Testis (tissue), 3 donors: ENCODE results near the gene SLC23A2. TPM values are rescaled to one million over a fixed set of nuclear protein-coding genes. Genes with fewer than 3 reads are reported as not detected.

Experiments
- DNase-seq: peaks from one replicate; pipeline ENCODE4 v3.0.0-alpha.2; 2019
- H3K27ac ChIP-seq, 2 donors: fragments of 200-600 bp; sonication (generic); one replicate each; pipeline ENCODE4 v1.5.1; 2019
- H3K27me3 ChIP-seq: fragments of 200-600 bp; sonication (generic); one replicate; pipeline ENCODE4 v1.5.1; 2019
- H3K36me3 ChIP-seq: fragments of 200-600 bp; sonication (generic); one replicate; pipeline ENCODE4 v1.5.1; 2017; ENCODE audit warnings: low read depth; ENCODE audit errors: missing control alignments
- H3K4me1 ChIP-seq: fragments of 200-600 bp; sonication (generic); one replicate; pipeline ENCODE4 v1.5.1; 2019
- H3K4me3 ChIP-seq, 2 donors: fragments of 200-600 bp; sonication (generic); one replicate each; pipeline ENCODE4 v1.5.1; 2017 to 2019
- H3K9me3 ChIP-seq: fragments of 200-600 bp; sonication (generic); one replicate; pipeline ENCODE4 v1.5.1; 2017
- POLR2A ChIP-seq: fragments of 450-650 bp; IDR thresholded peaks from one replicate; pipeline ENCODE4 v1.6.1; 2017; ENCODE audit warnings: antibody characterized with exemption, mild to moderate bottlenecking, moderate library complexity
- WGBS, 2 donors: methylation state at CpG; one replicate each; pipeline ENCODE4 v1.1.5; 2018; 5-methylcytosine and 5-hydroxymethylcytosine counted together
- intact Hi-C: fragments of 100-400 bp; cut with DNase I; formaldehyde crosslinking; loops from one replicate; pipeline ENCODE4 v1.15.1; 2023; ENCODE audit warnings: low total_unique reads
- polyA plus RNA-seq: library from polyadenylated mRNA; stranded (reverse); fragments of 350-450 nt; fragmentation: Illumina TruSeq; extraction: RNeasy Lipid Tissue Mini Kit (QIAGEN cat#74804); gene quantifications from one replicate; pipeline ENCODE4 v1.2.3, GENCODE V29; 2014; ENCODE audit warnings: low read depth, low replicate concordance; ENCODE audit not compliant: insufficient read depth
- total RNA-seq, 2 donors: library from RNA; depleted of rRNA; stranded (reverse); fragments of >200 nt; gene quantifications; one replicate each; pipeline ENCODE4 v1.2.3, GENCODE V29; 2016
- TF ChIP-seq, protein P1 (sequence below), 3 experiments: fragments of 450-650 bp in 2 of 3; fragments of 200-600 bp in 1 of 3; sonication (generic) in 1 of 3; IDR thresholded peaks; one replicate each; pipeline ENCODE4 v1.5.1; 2016 to 2019; ENCODE audit warnings: antibody characterized with exemption in 3 of 3, mild to moderate bottlenecking in 2 of 3, moderate library complexity in 1 of 3

The SLC23A2 gene
- total and polyA plus RNA-seq, 3 donors from 2014 or later, result 23.6 to 49.3 (median 40.7) TPM

DNA sequence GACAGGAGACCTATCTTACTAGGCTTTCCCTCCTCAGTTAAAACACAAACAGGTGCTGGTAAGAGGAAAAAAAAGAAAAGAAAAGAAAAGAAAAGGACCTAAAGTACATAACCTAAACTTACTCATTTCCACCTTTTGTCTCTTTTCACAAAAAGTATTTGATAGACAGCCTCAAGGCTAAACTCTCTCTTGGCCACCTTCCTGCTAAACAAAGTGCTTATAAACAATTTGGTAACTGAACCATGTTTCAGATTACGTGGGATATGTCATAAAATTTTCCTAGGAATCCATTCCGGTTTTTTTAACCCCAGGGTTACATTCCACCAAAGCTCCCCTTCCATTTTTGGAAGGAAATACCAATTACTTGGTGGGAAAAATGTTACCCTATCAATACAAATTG is 170.6 kb downstream of the SLC23A2 start:
- no peak overlapping the region for H3K4me3 ChIP-seq
- no peak overlapping the region for H3K27ac ChIP-seq
- DNase-seq, result no peak
- intact Hi-C loops, result no loop called here
- H3K4me1 ChIP-seq, result peaks cover 14% of the 10 kb centered on the region
- 26 to 35% methylated on average over 2 of the region's 2 CpGs for WGBS, 2 donors
- TF ChIP-seq, protein P1, sequence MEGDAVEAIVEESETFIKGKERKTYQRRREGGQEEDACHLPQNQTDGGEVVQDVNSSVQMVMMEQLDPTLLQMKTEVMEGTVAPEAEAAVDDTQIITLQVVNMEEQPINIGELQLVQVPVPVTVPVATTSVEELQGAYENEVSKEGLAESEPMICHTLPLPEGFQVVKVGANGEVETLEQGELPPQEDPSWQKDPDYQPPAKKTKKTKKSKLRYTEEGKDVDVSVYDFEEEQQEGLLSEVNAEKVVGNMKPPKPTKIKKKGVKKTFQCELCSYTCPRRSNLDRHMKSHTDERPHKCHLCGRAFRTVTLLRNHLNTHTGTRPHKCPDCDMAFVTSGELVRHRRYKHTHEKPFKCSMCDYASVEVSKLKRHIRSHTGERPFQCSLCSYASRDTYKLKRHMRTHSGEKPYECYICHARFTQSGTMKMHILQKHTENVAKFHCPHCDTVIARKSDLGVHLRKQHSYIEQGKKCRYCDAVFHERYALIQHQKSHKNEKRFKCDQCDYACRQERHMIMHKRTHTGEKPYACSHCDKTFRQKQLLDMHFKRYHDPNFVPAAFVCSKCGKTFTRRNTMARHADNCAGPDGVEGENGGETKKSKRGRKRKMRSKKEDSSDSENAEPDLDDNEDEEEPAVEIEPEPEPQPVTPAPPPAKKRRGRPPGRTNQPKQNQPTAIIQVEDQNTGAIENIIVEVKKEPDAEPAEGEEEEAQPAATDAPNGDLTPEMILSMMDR (IDR thresholded peaks at IDR 0.05), result no peak
- H3K27me3 ChIP-seq, result no peaks in the 10 kb centered on the region
- H3K36me3 ChIP-seq, result no peaks in the 10 kb centered on the region
- H3K9me3 ChIP-seq, result no peaks in the 10 kb centered on the region

DNA sequence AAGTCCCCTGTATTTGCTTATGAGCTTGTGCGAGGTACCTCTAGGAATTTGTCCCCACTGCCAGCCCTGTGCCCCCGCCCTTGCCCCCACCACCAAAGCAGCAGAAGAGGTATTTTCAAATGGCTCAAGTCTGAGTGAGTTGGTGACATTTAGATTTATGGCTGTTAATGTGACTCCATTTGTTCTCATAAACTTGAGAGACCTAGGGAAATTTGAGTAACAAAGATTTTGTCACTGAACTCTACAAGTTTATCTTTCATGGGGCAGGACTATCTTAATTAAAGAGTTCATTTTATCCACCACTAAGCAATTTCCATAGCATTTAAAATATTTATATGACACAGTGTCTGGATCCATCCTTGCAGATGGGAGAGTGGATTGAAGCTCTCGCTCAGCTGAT is 171.1 kb downstream of the SLC23A2 start:
- no peak for TF ChIP-seq POLR2A
- TF ChIP-seq, protein P1 (IDR thresholded peaks at IDR 0.05), result no peak
- no peak for DNase-seq
- H3K27ac ChIP-seq, result no peak overlapping the region
- no peak overlapping the region for H3K4me3 ChIP-seq
- H3K9me3 ChIP-seq, result no peaks in the 10 kb centered on the region
- peaks cover 13% of the 10 kb centered on the region for H3K4me1 ChIP-seq
- H3K36me3 ChIP-seq, result no peaks in the 10 kb centered on the region
- no peaks in the 10 kb centered on the region for H3K27me3 ChIP-seq
- intact Hi-C loops, result no loop called here
- WGBS, 2 donors, result 65 to 68% methylated on average over 3 of the region's 3 CpGs

DNA sequence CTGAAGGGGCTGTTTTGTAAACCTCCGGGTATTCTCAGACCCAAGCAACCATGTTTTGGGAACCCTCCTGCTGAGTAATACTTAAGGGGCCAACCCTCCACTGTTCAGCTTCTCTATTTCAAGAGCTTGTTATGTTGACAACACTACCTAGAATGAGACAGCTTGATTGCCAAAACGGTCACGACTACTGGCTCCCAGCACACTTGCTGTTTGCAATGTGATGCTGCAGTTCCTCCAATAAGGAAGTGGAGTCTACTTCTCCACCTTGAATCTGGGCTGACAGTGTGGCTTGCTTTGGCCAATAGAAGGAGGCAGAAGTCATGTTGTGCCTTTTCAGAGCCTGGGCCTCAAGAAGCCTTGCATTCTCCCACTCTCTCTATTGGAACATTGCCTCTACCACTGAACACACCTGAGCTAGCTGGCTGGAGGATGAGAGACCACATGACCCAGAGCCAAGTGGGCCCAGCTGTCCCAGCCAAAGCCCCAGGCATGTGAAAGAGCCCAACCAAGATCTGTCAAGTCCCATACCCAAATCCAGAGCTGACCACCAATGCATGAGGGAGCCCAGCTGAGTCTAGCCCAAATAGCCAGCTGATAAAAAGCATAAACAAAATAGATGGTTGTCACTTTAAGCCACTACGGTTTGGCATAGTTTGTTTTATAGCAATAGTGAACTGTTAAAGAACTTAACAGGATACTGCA is 171.6 kb downstream of the SLC23A2 start:
- Histone ChIP-seq H3K9me3 (no peaks in the 10 kb centered on the region), H3K4me1 (peaks cover 15% of the 10 kb centered on the region), H3K27ac (no peak overlapping the region), H3K4me3 (no peak overlapping the region), H3K36me3 (no peaks in the 10 kb centered on the region), H3K27me3 (no peaks in the 10 kb centered on the region)
- 71 to 74% methylated on average over 4 of the region's 4 CpGs for WGBS, 2 donors
- TF ChIP-seq, protein P1 (IDR thresholded peaks at IDR 0.05), result no peak
- no peak for TF ChIP-seq POLR2A
- no peak for DNase-seq
- intact Hi-C loops, result no loop called here

DNA sequence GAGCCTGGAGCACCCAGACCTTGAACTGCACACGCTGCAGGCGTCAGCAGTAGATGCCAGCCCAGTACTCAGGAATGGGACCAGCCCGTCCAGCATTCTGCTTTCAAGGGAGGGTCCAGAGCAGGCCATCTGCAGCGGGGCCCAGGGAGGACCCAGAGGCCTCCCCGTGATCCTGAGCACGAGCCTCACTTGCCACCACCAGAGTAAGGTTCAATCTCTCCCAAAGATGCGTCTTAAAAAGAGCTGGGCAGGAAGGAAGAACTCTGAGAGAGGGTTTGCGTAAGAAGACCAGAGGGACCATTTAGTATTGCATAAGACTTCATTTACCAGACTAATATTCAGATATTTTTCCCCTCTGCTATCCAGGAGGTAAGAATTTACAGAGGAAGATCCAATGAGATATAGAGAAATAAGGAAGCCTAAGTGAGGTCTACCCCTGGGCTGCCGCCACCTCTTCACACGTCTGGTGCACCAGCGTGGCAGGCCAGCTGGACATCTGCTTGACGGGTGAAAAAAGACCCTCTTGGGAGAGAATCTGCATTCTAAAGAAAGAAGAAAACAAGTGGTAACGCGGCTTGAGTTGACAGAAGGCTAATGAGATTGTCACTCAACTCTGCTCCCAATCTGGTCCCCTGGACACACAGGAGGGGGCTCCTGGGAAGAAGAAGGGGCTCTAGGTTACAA is 172.3 kb downstream of the SLC23A2 start:
- intact Hi-C loops, result no loop called here
- Histone ChIP-seq H3K4me3 (no peak overlapping the region), H3K27ac (no peak overlapping the region), H3K9me3 (no peaks in the 10 kb centered on the region), H3K27me3 (no peaks in the 10 kb centered on the region), H3K36me3 (no peaks in the 10 kb centered on the region), H3K4me1 (peaks cover 18% of the 10 kb centered on the region)
- no peak for DNase-seq
- TF ChIP-seq, protein P1 (IDR thresholded peaks at IDR 0.05), result no peak
- no peak for TF ChIP-seq POLR2A
- 81 to 87% methylated on average over 10 to 14 of the region's 14 CpGs for WGBS, 2 donors
